Limb (tissue), 2 donors: ENCODE data around the gene MYO1H.
"Not testable (repeated sequence)": the region's sequence is repeated elsewhere in the genome, so short reads cannot be mapped to it uniquely, and the experiment has no call there.

Experiments used
- DNase-seq, 2 donors: peaks; one replicate each; pipeline ENCODE4 v3.0.0-alpha.2; 2016; ENCODE audit errors: extremely low spot score in 2 of 2

MYO1H gene, protein sequence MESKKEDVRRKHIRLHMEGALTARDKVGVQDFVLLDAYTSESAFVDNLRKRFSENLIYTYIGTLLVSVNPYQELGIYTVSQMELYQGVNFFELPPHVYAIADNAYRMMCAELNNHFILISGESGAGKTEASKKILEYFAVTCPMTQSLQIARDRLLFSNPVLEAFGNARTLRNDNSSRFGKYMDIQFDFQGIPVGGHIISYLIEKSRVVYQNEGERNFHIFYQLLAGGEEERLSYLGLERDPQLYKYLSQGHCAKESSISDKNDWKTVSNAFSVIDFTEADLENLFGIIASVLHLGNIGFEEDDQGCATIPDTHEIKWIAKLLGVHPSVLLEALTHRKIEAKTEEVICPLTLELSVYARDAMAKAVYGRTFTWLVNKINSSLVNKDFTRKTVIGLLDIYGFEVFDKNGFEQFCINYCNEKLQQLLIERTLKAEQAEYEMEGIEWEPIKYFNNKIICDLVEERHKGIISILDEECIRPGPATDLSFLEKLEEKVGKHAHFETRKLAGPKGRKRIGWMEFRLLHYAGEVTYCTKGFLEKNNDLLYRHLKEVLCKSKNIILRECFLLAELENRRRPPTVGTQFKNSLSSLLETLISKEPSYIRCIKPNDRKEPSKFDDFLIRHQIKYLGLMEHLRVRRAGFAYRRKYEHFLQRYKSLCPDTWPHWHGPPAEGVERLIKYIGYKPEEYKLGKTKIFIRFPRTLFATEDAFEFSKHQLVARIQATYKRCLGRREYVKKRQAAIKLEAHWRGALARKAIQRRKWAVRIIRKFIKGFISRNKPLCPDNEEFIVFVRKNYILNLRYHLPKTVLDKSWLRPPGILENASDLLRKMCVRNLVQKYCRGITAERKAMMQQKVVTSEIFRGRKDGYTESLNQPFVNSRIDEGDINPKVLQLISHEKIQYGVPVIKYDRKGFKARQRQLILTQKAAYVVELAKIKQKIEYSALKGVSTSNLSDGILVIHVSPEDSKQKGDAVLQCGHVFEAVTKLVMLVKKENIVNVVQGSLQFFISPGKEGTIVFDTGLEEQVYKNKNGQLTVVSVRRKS

DNA sequence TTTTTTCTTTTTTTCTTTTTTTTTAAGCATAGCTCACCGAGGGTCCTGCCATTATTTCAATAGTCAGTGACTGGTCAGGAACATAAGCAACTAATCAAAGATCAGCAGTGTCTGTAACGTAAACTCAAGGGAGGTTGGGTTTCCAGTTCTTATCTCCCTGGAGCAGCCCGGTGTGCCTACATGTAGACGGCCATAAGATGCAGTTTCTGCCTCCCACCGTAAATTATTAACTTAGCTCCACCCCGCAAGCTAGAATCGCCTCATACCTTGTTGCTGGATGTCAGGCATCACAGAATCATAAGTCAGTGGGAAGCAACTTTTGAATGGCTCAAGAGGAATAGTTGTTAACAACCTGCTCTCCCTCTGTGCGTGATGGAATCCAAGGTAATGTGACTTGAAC is at the start of gene MYO1H:
Gene MYO1H, plus strand, starts transcription at position 312 of the 400 bp plus-strand sequence. Its CDS starts 61 bp downstream, at position 373.
- no peak for DNase-seq

DNA sequence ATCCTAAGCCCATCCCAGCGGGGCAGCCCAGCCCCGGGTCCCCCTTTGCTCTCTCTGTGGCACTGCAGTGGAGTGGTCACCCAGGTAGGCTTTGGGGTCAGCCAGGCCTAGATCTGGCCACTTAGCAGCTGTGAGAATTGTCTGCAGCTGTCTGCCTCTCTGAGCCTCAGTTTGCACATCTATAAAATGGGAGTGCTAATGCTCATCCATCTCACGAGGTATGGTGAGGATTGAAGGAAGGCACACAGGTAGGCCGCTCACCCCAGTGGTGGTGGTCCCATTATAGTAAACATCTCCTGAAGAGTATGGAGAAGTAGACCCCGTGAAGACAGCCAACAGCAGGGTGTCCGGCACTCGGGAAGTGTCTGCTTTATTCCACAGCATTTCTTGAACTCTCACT is 47.9 kb upstream of the MYO1H start:
- DNase-seq = no peak

- DNase-seq = no peak
Measured at GRCh38 chr12:109301643-109302168, 46.0 kb upstream of the MYO1H start.

DNA sequence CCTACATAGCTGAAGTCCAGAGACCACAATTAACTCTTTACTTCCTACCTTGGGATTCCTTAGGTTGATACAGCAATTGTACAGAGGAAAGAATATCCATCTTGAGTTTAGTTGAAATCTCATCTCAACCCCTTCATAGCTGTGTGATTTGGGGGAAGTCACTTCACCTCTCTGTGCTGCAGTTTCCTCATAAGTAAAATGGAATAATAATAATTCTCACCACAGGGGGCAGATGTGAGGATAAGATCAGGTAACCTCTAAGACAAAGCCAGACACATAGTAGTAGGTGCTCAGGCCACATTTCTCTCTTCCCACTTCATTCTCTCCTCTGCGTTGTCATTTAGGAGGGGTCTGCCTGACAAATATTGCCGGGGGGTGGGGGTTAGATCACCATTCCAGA is 45.3 kb upstream of the MYO1H start:
- no peak for DNase-seq

GRCh38 chr12:109302770-109303169 is 44.9 kb upstream of the MYO1H start:
- DNase-seq = no peak

- DNase-seq = no peak
Measured at GRCh38 chr12:109304485-109304884, 43.2 kb upstream of the MYO1H start.

DNA sequence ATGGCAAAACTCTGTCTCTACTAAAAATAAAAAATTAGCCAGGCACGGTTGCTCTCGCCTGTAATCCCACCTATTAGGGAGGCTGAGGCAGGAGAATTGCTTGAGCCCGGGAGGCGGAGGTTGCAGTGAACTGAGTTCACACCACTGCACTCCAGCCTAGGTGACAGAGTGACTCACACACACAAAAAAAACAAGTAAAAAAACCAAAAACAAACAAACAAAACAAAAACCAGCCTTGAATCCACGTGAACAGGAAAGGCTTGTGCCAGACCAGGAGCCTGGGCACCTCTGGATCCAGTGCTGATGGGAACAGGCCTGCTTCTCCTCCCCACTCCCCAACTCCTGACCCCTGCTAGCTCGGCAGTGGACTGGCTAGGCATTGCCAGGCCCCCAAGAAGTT is 42.2 kb upstream of the MYO1H start:
- no peak for DNase-seq

- DNase-seq = no peak
Measured at GRCh38 chr12:109307051-109307450, 40.6 kb upstream of the MYO1H start.

DNA sequence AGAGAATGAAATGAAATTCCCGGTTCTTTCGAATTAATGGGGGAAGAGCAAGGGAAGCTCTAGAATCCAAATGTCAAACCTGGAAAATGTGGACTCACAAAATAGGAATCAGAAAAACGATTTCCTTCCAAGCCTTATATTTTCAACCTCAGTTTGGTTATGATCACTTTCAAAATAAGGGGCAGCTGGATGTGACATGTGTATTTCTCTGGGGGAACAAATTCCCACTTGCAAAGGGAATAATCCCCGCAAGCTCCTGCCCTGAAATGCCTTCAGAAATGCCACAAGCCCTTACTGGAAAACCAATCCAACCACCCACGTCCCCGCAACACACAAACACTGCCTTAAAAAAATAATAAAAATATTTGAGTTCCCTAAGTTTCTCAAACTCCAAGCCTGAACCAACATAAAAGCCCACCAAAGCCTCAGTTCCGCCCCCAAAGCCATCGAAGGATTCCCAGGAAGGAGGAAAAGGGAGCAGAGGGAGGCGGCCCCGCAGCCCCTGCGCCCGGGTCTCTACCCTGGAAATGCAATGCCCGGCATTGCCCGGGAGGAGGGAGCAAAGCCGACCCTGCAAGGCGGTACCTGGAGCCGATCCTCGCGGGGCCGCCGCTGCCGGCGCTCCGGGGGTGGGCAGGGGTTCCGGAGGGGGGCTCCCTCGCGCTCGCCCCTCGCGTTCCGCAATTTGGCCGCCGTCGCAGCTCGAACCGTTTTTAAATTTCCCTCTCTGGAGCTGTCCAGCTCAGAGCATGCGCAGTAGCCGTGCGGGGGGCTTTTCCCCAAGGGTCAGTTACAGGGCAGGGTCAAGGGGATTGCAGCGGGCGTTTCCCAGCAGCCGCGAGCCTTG is 38.9 kb upstream of the MYO1H start, which contains the start of gene FOXN4:
Gene FOXN4, minus strand, starts transcription at position 751 of the 847 bp plus-strand sequence. CDS start 963 bp downstream, outside the sequence.
- peak in 1 of 2 donors; percentile 60 for DNase-seq

DNA sequence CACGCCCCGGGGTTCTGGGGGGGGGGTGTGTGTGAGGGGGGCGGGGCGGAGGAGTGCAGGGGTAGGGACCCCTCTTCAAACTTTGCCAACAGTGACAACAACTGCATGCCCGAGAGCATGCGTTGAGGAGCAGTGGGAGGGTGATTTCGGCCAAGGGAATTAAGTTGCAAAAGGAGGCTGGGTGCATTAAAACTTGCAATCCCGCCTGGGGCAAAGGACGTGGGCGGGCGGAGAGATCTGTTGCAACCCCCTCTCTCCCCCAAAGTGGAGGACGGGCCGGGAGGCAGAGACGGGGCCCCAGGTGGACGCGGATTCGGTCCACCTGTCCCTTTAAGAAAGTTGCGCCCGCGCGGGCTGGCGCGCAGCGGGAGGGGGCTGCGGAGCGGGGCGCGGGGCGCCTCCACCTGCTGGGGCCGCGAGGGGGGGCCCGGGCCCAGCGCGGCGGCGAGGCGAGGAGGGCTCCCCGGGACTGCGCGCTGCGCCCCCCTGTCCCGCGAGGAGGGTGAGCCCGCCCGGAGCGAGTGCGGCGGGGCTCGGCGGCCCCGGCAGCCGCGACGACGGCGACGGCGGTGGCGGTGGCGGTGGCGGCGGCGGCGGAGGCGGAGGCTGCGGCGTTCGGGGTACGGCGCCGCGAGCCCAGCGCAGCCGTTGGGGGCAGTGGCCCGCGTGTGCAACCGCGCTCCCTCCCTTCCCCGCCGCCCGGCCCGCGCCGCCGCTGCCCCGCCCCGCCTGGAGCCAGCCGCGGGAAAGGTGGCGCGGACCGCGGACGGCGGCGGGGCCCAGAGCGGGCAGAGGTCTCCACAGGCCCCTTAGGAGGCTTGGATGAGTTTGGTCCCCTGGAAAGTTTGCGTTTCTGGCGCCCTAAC is 38.1 kb upstream of the MYO1H start:
- peak in 1 of 2 donors; percentile 49 for DNase-seq

DNA sequence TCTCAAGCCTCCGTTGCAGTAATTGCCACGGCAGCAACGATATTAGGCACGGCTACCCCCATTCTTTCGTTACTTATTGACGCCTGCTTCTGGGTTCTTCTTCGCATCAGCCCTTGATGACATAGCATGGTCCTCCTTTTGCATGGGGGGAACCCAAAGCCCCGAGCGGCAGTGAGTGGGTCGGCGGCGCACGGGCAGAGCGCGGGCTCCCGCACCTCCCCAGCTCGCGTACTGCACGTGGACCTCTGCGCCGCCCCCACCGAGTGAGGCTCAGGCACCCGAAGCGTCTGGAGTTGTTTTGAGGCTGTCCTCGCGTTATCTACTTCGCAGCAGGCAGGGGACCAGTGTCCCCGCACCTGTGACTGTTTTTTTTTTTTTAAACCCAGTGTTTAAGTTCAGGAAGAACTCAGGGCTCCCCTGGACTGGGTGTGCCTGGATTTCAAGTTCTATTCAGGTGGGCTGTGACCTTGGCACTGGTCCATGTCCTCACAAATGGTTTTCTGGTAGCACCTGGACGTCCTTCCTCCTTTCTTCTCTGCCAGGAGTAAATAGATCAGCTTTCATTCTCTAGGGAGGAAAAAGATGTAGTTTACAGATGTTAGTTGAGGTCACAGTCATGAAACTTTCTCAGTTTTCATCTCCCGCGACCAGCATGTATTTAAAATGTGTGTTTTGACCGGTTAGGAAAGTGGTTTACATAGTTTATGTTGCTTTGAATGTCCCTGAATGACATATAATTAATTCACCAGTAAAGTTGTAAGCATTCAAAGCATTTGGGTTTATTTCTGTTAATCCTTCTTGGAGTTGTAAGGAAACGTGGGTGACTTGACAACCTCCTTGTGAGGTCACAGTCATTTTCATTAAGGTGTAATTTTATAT is 37.2 kb upstream of the MYO1H start:
- DNase-seq = no peak

- DNase-seq = not testable (repeated sequence)
Measured at GRCh38 chr12:109321294-109321693, 26.4 kb upstream of the MYO1H start.

- DNase-seq = no peak
Measured at GRCh38 chr12:109329003-109329402, 18.7 kb upstream of the MYO1H start.

GRCh38 chr12:109329686-109330085 is 18.0 kb upstream of the MYO1H start:
- no peak for DNase-seq

DNA sequence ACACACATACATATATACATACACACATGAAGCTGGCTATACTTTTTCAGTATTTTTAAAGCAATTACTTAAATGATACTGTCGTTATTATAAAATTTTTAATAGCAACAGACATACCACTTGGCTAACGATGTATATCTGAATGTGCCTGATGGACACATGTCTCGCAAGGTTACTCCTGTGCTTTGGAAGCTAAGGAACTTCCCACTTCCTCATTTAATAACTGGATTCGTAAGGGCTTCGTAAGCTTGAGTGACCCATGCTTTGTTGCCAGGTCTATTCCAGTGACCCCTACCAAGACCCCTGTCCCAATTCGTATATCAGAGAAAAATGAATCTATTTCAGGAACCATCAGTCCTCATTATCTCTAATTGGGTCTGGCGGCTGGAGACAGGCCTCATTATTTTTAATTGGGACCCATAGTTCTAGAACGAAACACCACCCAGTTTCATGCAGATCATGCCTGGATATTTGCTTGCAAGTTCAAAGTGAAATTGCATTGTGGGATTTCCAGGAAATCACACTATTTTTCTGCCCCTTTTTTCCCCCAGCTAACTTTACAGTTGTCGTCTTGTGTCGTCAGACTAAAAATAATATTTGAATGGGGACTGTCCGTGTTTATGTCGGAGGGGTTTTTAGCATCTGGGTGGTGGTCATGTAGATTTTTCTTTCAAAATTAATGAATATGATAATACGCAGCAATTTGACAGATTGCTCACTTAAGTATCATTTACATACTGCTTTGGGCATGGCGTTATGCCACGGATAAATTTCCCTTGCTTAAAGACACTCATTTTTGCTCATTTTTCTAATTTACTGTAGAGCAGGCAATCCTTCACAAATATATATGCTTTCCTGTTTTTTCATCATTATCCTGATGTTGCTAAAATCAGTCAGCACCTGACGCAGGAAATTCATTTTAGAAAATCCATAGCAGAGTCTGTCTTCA is 17.1 kb upstream of the MYO1H start:
- no peak for DNase-seq

- no peak for DNase-seq
Measured at GRCh38 chr12:109331301-109331952, 16.3 kb upstream of the MYO1H start.

- no peak for DNase-seq
Measured at GRCh38 chr12:109334887-109335286, 12.8 kb upstream of the MYO1H start.
